ENCODE results near the gene ARMS2.

DNA sequence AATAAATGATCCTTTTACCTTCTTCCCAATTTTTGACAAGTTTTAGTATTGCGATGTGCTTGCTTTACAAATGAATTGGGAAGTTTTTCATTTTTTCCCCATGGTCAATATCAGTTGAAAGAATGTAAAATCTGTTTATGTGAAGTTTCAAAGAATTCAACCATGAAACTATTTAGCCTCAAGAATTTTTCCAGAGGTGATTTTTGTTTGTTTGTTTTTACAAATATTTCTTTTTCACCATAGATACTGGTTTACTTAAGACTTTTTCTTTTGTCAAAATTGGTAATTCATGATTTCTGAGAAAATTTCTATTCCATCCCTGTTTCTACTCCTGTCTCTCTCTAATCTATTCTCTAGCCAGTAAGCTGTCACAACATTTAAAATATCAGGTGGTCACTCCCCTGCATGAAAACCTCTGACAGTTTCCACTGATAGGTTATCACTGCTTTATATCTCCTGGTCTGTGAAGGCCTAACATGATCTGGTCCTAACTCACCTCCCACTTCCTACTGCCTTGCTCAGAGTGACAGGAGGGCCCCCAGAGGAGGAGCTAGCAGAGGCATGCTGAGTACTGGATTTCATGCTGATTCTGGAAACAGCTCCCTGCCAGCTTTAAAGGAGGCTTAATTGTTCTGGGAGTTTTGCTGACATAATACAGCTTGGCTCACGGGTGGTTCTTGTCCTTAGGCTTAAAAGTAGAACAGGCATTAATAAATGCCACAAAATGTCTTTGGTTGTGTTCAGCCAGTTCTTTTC is 7.6 kb upstream of the ARMS2 start:
- TF ChIP-seq CTCF (conservative IDR thresholded peaks at IDR 0.05; ENCODE audit: low read depth, low read length) = no peak
- TF ChIP-seq EZH2 (IDR thresholded peaks at IDR 0.05; ENCODE audit: low read length, unreplicated experiment) = no peak
